Stomach (tissue), 4 donors: Measurements from ENCODE around the gene HIPK4.

Experiments used
- CTCF ChIP-seq, 7 experiments: fragments of 450-650 bp in 4 of 7; fragments of 200-600 bp in 3 of 7; sonication (generic) in 3 of 7; IDR thresholded peaks; one replicate each; pipeline ENCODE4 v1.5.1; 2016 to 2019; ENCODE audit warnings: antibody characterized with exemption in 7 of 7, control low read depth in 2 of 7, mild to moderate bottlenecking in 1 of 7
- POLR2A ChIP-seq, 4 donors: fragments of 450-650 bp; IDR thresholded peaks; one replicate each; pipeline ENCODE4 v1.6.1; 2016; ENCODE audit warnings: antibody characterized with exemption in 4 of 4, control low read depth in 2 of 4, mild to moderate bottlenecking in 1 of 4, moderate library complexity in 1 of 4

- TF ChIP-seq CTCF (IDR thresholded peaks at IDR 0.05) (no peak), POLR2A (IDR thresholded peaks at IDR 0.05) (no peak)
Observed at GRCh38 chr19:40379446-40380198, 10.4 kb downstream of the HIPK4 start.
